Activated naive CD8-positive, alpha-beta T cell treated with anti-CD3 and anti-CD28 coated beads, Interleukin-2, amount 10 ng/mL, durations not matched to agents 7 days and 5 days (primary cell): ENCODE measurements around the gene CATSPER1. TPM values are rescaled to one million over a fixed set of nuclear protein-coding genes. Genes with fewer than 3 reads are reported as not detected.
A peak's percentile ranks its signal among the peaks of the same experiment; 100 is the strongest.

Experiments used
- ATAC-seq: fragments of 150-1000 bp; cut with Tn5 transposase; one replicate; pipeline ENCODE4 v1.10.0; 2021; ENCODE audit warnings: low read depth, moderate library complexity
- POLR2A ChIA-PET: fragments of 350-600 bp; sonication (Branson Sonifier 250); formaldehyde crosslinking; loops from one replicate; lab custom pipeline; 2021; ENCODE audit warnings: antibody characterized with exemption; lab: Charles Lee
- DNase-seq: peaks from one replicate; pipeline ENCODE4 v3.0.0; 2021
- H3K27ac Mint-ChIP-seq: one replicate; pipeline ENCODE4 v1.8.0; 2022; ENCODE audit warnings: mild to moderate bottlenecking, mixed read lengths
- H3K27me3 Mint-ChIP-seq: one replicate; pipeline ENCODE4 v1.8.0; 2022; ENCODE audit warnings: mild to moderate bottlenecking, moderate library complexity, mixed read lengths
- H3K36me3 Mint-ChIP-seq: one replicate; pipeline ENCODE4 v1.8.0; 2021; ENCODE audit warnings: mild to moderate bottlenecking, mixed read lengths
- H3K4me1 Mint-ChIP-seq: one replicate; pipeline ENCODE4 v1.8.0; 2021; ENCODE audit warnings: mixed read lengths
- H3K4me3 Mint-ChIP-seq: one replicate; pipeline ENCODE4 v1.8.0; 2022; ENCODE audit warnings: mild to moderate bottlenecking, moderate library complexity, mixed read lengths
- H3K9me3 Mint-ChIP-seq: one replicate; pipeline ENCODE4 v1.8.0; 2021; ENCODE audit warnings: mixed read lengths
- total RNA-seq, 2 experiments: library from RNA; stranded (reverse); gene quantifications; one replicate each; pipeline ENCODE4 v1.2.3, GENCODE V29; 2021

The CATSPER1 gene
- total RNA-seq, 2 experiments from 2014 or later: not detected

DNA sequence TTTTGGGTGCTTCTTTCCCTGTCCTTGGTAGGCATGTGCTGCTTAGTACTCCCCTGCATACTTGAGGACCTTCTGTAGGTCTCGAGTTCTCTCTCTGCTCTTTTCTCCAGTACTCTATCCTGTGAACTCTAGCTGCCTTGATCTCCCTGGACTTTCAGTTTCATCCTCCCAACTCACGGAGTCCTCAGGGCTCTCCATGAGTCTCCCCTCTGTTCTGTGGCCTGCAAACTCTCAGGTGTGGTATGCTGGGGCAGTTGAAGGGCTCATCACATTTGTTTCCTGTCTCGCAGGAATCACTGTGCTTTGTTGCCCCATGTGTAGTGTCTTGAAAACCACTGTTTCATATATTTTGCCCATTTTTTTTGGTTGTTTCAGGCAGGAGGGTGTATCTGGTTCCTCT, 40.5 kb upstream of the CATSPER1 start:
- DNase-seq (no peak), ATAC-seq (no peak)
- H3K36me3 Mint-ChIP-seq: peaks cover 43% of the 10 kb centered on the region
- peak overlapping the region; percentile 17 for H3K4me3 Mint-ChIP-seq
- no peaks in the 10 kb centered on the region for H3K9me3 Mint-ChIP-seq
- H3K4me1 Mint-ChIP-seq: peaks cover 45% of the 10 kb centered on the region
- POLR2A ChIA-PET: interaction anchor here (0.6 to 6.9 kb wide), 3 partner anchors 8 to 249 kb away, joined by 3 to 62 read pairs (median 5); partner anchors contain the start of gene SF3B2
- H3K27ac Mint-ChIP-seq: peak overlapping the region; percentile 50
- no peaks in the 10 kb centered on the region for H3K27me3 Mint-ChIP-seq

DNA sequence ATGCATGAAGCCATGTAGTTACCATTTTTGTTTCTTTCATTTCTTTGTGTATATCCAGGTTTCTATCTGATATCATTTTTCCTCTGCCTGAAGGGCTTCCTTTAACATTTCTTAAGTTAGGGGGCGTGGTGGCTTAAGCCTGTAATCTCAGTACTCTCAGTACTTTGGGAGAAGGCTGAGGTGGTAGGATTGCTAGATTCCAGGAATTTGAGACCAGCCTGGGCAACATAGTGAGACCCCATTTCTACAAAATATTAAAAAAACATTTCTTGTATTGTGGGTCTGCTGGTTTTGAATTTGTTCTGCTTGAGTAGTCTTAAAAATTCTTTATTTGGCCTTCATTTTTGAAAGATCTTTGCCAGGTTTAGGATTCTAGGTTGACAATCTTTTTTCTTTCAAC, 38.3 kb upstream of the CATSPER1 start:
- H3K36me3 Mint-ChIP-seq: peaks cover 55% of the 10 kb centered on the region
- H3K27ac Mint-ChIP-seq: no peak overlapping the region
- POLR2A ChIA-PET: interaction anchor here (2.2 kb wide), 1 partner anchor 12 kb away, joined by 10 read pairs; the partner anchor contains the start of gene SF3B2
- no peak for ATAC-seq
- H3K9me3 Mint-ChIP-seq: no peaks in the 10 kb centered on the region
- H3K27me3 Mint-ChIP-seq: no peaks in the 10 kb centered on the region
- DNase-seq: no peak
- peaks cover 46% of the 10 kb centered on the region for H3K4me1 Mint-ChIP-seq
- no peak overlapping the region for H3K4me3 Mint-ChIP-seq

DNA sequence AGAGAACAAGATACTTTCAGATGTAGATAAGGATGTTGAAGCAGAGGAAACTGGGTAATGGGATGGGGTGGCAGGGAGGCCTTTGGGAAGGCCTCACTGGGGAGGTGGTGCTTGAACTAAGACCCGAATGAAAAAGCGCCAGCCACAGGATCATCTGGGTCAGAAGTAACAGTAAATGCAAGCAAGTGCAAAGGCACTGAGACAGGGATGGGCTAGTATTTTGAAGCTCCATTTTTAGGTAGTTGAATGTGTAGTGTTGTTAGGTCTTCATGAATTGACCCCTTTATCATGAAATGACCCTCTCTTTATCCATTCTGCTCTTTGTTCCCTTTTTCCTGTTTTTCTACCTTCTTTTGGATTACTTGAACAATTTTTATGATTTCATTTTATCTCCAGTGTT, 37.6 kb upstream of the CATSPER1 start:
- H3K4me3 Mint-ChIP-seq: no peak overlapping the region
- peaks cover 42% of the 10 kb centered on the region for H3K4me1 Mint-ChIP-seq
- DNase-seq (no peak), ATAC-seq (no peak)
- H3K27ac Mint-ChIP-seq: peak overlapping the region; percentile 17
- H3K36me3 Mint-ChIP-seq: peaks cover 58% of the 10 kb centered on the region
- H3K27me3 Mint-ChIP-seq: no peaks in the 10 kb centered on the region
- no peaks in the 10 kb centered on the region for H3K9me3 Mint-ChIP-seq
- POLR2A ChIA-PET: interaction anchor here (2.2 kb wide), 1 partner anchor 11 kb away, joined by 10 read pairs; the partner anchor contains the start of gene SF3B2

DNA sequence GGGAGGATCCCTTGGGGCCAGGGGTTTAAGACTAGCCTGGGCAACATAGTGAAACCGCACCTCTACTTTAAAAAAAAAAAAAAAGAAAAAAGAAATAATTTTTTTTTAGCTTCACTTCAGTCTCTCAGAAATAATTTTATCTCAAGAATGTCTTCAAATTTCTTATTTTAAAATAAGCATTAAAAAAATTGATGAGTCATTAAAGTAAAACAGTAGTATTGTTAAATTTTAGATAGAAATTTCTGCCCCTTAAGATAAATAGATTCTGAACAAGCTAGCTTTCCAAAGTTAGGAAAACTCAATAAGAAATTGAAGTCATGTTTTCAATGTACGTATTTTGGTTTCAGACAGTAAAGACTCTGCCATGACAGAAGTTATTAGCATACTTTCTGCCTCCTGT, 36.1 kb upstream of the CATSPER1 start:
- H3K4me1 Mint-ChIP-seq: peaks cover 34% of the 10 kb centered on the region

DNA sequence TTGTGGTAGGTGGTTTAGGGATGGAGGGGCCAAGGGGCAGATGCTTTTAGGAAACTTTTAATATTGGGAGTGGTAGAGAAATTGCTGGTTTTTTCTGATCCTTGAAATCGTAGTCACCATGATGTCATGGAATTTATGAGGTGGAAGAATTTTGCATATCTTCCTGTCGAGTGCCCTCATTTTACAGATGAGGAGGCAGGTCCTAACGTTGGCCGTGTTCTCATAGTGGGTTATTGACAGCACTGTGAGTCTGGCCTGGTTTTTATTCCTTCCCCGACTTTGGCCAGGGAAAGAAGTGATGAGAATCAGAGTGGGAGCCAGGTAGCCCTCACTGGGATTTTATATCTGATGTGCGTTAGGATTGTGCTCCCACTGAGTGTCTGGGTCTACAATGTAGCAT, 35.0 kb upstream of the CATSPER1 start:
- Mint-ChIP-seq H3K27me3 (no peaks in the 10 kb centered on the region), H3K4me1 (peaks cover 24% of the 10 kb centered on the region), H3K36me3 (peaks cover 60% of the 10 kb centered on the region), H3K9me3 (no peaks in the 10 kb centered on the region), H3K4me3 (no peak overlapping the region), H3K27ac (no peak overlapping the region)
- ATAC-seq (no peak), DNase-seq (no peak)
- POLR2A ChIA-PET: no interaction called here

More for the DNA sequence above, 36.1 kb upstream of the CATSPER1 start:
- POLR2A ChIA-PET: interaction anchor here (2.2 kb wide), 1 partner anchor 10 kb away, joined by 10 read pairs; the partner anchor contains the start of gene SF3B2
- peak overlapping the region; percentile 60 for H3K27ac Mint-ChIP-seq
- DNase-seq (no peak), ATAC-seq (no peak)
- H3K4me3 Mint-ChIP-seq: no peak overlapping the region
- peaks cover 64% of the 10 kb centered on the region for H3K36me3 Mint-ChIP-seq
- H3K27me3 Mint-ChIP-seq: no peaks in the 10 kb centered on the region
- no peaks in the 10 kb centered on the region for H3K9me3 Mint-ChIP-seq

DNA sequence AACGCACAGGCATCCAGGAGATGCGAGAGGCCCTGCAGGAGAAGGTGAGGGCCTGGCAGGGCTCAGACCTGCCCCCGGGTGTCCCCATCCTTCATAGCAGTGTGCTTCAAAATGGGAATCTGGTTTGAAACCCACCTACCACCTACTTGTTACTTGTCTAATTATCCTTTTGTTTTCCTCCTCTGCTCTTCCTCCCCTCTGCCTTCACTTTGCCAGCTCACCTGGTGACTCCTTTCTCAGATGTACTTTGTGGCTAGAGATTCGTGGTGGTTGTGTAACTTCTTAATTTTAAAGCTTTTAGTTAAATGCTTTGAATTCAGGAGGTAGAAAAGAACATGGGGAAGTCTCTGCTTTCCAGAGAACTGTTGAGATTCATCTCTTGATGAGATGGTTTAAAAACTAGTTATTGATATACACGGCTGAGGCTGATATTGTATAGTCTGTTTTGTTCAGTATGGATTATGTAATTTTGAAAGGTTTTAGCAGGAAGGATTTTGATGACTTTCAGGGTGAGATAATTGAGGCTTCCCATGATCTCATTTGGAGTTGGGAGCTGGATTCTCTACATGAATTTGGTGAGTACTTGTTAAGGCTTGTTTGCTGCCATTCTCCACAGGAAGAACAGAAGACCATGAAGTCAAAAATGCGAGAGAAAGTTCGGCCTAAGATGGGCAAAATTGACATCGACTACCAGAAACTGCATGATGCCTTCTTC, 33.8 kb upstream of the CATSPER1 start:
- Mint-ChIP-seq H3K36me3 (peaks cover 59% of the 10 kb centered on the region), H3K4me3 (no peak overlapping the region), H3K27ac (no peak overlapping the region), H3K27me3 (no peaks in the 10 kb centered on the region), H3K4me1 (peaks cover 23% of the 10 kb centered on the region), H3K9me3 (no peaks in the 10 kb centered on the region)
- ATAC-seq (no peak), DNase-seq (no peak)
- POLR2A ChIA-PET: no interaction called here

DNA sequence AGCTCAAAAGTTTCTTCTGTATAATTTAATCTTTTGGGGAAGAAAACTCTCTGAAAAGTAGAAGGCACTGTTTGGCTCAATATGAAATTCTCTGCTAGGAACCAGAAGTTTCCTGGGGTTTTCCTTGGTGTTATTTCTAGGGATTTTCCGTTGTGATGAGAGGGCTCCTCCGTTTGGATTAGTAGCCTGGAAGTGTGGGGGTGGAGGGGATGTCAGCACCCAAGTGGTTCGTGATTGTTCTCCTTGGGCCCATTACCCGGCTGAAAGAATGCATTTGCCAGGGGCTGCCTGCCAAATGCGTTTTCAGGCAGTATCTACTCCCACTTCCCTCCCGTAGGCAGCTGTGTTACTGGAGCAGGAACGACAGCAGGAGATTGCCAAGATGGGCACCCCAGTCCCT, 30.2 kb upstream of the CATSPER1 start:
- POLR2A ChIA-PET: interaction anchor here (6.5 kb wide), 1 partner anchor 12 kb away, joined by 62 read pairs; the partner anchor contains the start of gene PACS1
- Mint-ChIP-seq H3K27ac (peak overlapping the region; percentile 45), H3K4me3 (no peak overlapping the region), H3K36me3 (peaks cover 46% of the 10 kb centered on the region), H3K9me3 (no peaks in the 10 kb centered on the region), H3K4me1 (peaks cover 24% of the 10 kb centered on the region), H3K27me3 (no peaks in the 10 kb centered on the region)
- DNase-seq (no peak), ATAC-seq (no peak)

DNA sequence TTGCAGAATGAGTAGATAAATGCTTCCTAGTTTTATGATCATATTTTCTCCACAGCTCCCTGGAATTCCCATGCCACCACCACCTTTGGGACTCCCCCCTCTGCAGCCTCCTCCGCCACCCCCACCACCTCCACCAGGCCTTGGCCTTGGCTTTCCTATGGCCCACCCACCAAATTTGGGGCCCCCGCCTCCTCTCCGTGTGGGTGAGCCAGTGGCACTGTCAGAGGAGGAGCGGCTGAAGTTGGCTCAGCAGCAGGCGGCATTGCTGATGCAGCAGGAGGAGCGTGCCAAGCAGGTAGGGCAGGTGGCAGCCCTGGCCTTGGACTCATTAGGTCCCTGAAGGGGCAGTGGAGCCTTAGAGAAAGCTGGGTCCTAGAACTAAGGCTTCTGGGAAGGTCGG, 28.7 kb upstream of the CATSPER1 start:
- no peak for DNase-seq
- H3K27ac Mint-ChIP-seq: peak overlapping the region; percentile 13
- POLR2A ChIA-PET: interaction anchor here (6.5 kb wide), 1 partner anchor 14 kb away, joined by 62 read pairs; the partner anchor contains the start of gene PACS1

DNA sequence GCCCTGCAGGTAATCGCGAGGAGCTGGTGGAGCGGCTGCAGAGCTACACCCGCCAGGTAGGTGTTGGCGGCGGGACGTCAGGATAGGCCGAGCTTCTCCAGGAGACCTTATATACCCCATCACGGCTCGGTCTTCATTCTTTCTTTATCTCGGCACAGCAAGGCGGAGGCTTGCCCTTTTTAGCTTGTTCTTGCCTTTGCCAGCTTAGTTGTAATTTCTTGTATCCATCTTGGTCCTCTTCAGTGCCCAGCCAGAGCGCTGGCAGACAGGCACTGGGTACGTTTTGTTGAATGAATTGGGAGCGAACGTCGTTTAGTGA, 26.3 kb upstream of the CATSPER1 start:
- Mint-ChIP-seq H3K4me1 (peaks cover 28% of the 10 kb centered on the region), H3K27ac (peak overlapping the region; percentile 92), H3K36me3 (peaks cover 23% of the 10 kb centered on the region), H3K9me3 (no peaks in the 10 kb centered on the region), H3K27me3 (peaks cover 10% of the 10 kb centered on the region), H3K4me3 (peak overlapping the region; percentile 99)
- POLR2A ChIA-PET: interaction anchor here (0.9 to 6.5 kb wide), 17 partner anchors 11 to 438 kb away, joined by 3 to 62 read pairs (median 5); partner anchors contain the start of genes BANF1, CCDC85B, CFL1 and EIF1AD
- no peak for ATAC-seq
- DNase-seq: no peak

More for the DNA sequence above, 28.7 kb upstream of the CATSPER1 start:
- no peaks in the 10 kb centered on the region for H3K9me3 Mint-ChIP-seq
- ATAC-seq: no peak
- H3K27me3 Mint-ChIP-seq: no peaks in the 10 kb centered on the region
- H3K36me3 Mint-ChIP-seq: peaks cover 36% of the 10 kb centered on the region
- H3K4me3 Mint-ChIP-seq: no peak overlapping the region
- peaks cover 29% of the 10 kb centered on the region for H3K4me1 Mint-ChIP-seq

DNA sequence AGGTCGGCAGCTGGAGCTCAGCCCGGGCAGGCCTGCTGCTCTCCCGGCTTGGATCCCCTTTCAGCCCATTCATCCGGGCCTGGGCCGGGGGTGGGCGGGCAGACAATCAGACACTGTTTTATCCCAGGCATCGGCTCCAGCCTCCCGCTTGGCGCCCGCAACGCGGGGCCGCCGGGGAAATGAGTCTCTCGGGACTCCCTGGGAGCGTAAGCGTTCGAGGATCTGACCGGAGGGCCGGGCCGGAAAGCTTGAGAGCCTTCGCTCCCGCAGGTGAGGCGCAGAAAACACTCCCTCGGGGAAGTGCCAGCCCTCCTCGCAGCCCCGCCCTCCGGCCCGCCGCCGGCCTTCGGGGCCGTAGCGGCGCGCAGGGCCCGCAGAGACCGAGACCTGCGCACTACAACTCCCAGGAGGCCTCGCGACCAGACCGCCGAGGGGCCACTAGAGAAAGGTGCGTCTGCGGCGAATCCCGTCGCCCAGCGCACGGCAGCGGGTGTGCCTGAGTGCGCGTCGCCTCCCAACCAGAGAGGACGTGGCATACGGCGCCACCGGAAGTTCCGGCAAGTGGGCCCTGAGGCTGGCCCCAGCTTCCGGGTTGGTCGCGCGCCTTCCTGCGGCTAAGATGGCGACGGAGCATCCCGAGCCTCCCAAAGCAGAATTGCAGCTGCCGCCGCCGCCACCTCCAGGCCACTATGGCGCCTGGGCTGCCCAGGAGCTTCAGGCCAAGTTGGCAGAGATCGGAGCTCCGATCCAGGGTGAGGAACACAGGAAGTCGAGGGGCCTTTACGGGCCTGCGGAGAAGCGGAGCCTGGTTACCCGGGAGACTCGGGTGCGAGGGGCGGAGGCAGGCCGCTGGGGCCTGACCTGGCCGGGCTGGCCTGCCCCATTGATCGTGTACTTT, 25.7 kb upstream of the CATSPER1 start, which contains the start of gene SF3B2:
TSS of gene SF3B2 (plus strand) at position 599 of the 898 bp plus-strand sequence. CDS start at position 620, 21 bp downstream.
- Mint-ChIP-seq H3K4me3 (peak within 1 kb of the TSS; percentile 99), H3K27ac (peak within 1 kb of the TSS; percentile 92)
- peak; percentile 96 for DNase-seq

DNA sequence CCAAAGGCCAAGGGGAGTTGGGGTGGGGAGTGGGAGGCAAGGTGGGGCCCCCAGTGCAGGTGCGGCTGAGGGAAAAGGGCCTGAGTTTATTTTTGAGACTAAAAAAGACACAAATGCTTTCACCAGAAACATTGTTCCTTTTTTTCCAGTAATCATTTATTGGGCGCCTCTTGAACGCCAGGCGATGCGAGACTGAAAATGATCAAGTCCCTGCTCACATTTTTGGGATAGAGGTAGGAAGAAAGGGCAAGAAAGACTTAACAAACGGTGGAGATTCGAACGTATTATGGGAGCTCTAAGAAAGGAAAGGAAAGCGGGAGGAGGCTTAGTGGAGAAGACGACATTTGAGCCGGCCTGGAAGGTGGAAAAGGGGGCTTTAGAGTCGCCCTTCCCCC, 25.1 kb upstream of the CATSPER1 start:
- Mint-ChIP-seq H3K27ac (peak overlapping the region; percentile 83), H3K9me3 (no peaks in the 10 kb centered on the region), H3K27me3 (peaks cover 14% of the 10 kb centered on the region), H3K4me3 (peak overlapping the region; percentile 99), H3K36me3 (peaks cover 20% of the 10 kb centered on the region), H3K4me1 (peaks cover 28% of the 10 kb centered on the region)
- POLR2A ChIA-PET: interaction anchor here (0.5 to 6.5 kb wide), 12 partner anchors 17 to 425 kb away, joined by 3 to 62 read pairs (median 5); partner anchors contain the start of genes CCDC85B, MUS81 and PACS1
- ATAC-seq: no peak
- DNase-seq: no peak

More for the DNA sequence above, 25.7 kb upstream of the CATSPER1 start, which contains the start of gene SF3B2:
- peak; percentile 99 for ATAC-seq
- no peaks in the 10 kb centered on the region for H3K9me3 Mint-ChIP-seq
- peaks cover 10% of the 10 kb centered on the region for H3K27me3 Mint-ChIP-seq
- peaks cover 28% of the 10 kb centered on the region for H3K4me1 Mint-ChIP-seq
- POLR2A ChIA-PET: interaction anchor here (0.6 to 6.5 kb wide), 24 partner anchors 11 to 437 kb away, joined by 3 to 62 read pairs (median 5); partner anchors contain the start of genes BANF1, CCDC85B, CFL1 and EIF1AD
- peaks cover 20% of the 10 kb centered on the region for H3K36me3 Mint-ChIP-seq

DNA sequence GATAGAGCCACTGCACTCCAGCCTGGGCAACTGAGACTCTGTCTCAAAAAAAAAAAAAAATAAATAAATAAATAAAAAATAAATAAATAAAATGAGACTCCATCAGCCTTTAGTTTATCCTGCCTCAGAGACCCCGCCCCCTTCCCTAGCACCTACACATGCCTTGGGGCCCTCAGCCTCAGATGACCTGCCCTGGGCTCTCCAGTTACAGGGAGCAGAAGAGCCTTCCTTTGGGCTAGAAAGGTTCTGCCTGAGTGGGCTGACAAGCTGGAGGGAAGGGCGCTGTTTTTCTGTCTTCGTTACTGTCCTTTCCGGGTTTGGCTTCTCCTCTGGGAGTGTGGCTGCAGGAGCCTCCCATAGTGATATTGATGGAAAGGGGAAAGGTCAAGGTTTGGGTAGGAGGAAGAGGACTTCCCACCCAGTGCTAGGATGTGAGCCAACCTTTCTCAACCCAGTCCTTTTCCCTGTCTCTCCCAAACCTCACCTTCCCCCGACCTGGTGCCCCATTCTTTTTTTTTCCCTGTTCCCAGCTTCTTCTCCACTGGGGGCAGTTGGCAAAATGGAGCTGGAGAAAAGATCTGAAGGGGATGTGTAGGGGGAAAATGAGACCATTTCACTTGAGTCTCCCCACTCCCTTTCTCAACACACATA, 24.4 kb upstream of the CATSPER1 start:
- Mint-ChIP-seq H3K36me3 (peaks cover 18% of the 10 kb centered on the region), H3K4me3 (peak overlapping the region; percentile 99)
- POLR2A ChIA-PET: interaction anchor here (0.5 to 6.5 kb wide), 7 partner anchors 18 to 424 kb away, joined by 4 to 62 read pairs (median 5); partner anchors contain the start of genes MUS81 and PACS1

More for the DNA sequence above, 24.4 kb upstream of the CATSPER1 start:
- H3K9me3 Mint-ChIP-seq: no peaks in the 10 kb centered on the region
- H3K27ac Mint-ChIP-seq: peak overlapping the region; percentile 83
- ATAC-seq: no peak
- H3K27me3 Mint-ChIP-seq: peaks cover 14% of the 10 kb centered on the region
- peaks cover 28% of the 10 kb centered on the region for H3K4me1 Mint-ChIP-seq
- no peak for DNase-seq
